HepG2 (cell line): ENCODE measurements around the gene KRT1. TPM values are rescaled to one million over a fixed set of nuclear protein-coding genes. Genes with fewer than 3 reads are reported as not detected.

Experiments used
- ATAC-seq: fragments of 200-7000 bp; cut with Tn5 transposase; 3 replicates; pipeline ENCODE4 v1.9.1; 2020; ENCODE audit warnings: mild to moderate bottlenecking, moderate library complexity
- BruUV-seq: library from RNA; stranded (reverse); fragments of 400-500 nt; replicated peaks from 2 replicates; lab custom pipeline; 2021; lab: Mats Ljungman, UMichigan
- CTCF ChIA-PET: fragments of 300-600 bp; formaldehyde crosslinking; extraction: SDS; loops from one replicate; lab custom pipeline; 2021; ENCODE audit warnings: low total read pairs, inconsistent platforms, low intra/inter-chr PET ratio; lab: Yijun Ruan, JAX
- POLR2A ChIA-PET: fragments of 350-600 bp; sonication (Branson Sonifier 250); formaldehyde crosslinking; loops from one replicate; lab custom pipeline; 2020; ENCODE audit warnings: antibody characterized with exemption, inconsistent platforms; lab: Yijun Ruan, JAX
- DNase-seq: peaks from one replicate; pipeline ENCODE4 v3.0.0-alpha.2; 2015; ENCODE audit warnings: low spot score
- FAIRE-seq: peaks from 3 replicates; lab custom pipeline; 2011; peaks lifted over from hg19 to GRCh38; lab: Jason Lieb, UNC
- H2AFZ ChIP-seq: one replicate; pipeline ENCODE4 v1.6.1; 2011; ENCODE audit warnings: low read length, inconsistent platforms
- H3K27ac ChIP-seq: fragments of 300-600 bp; 3 replicates; pipeline ENCODE4 v1.8.0; 2011; ENCODE audit warnings: mixed run types, mild to moderate bottlenecking, mixed read lengths, low read length, inconsistent platforms; ENCODE audit not compliant: insufficient read depth; ENCODE audit errors: extremely low read length
- H3K27me3 ChIP-seq, 2 experiments: fragments of 200-600 bp in 1 of 2; 2 replicates in 1 of 2; 3 replicates in 1 of 2; pipeline versions ENCODE4 v1.6.0 to v1.8.0; 2011; ENCODE audit warnings: low read length in 2 of 2, mild to moderate bottlenecking in 2 of 2, moderate library complexity in 2 of 2, inconsistent platforms in 1 of 2; ENCODE audit not compliant: insufficient read depth in 2 of 2, control insufficient read depth in 1 of 2
- H3K36me3 ChIP-seq, 2 experiments: fragments of 200-600 bp in 1 of 2; replicated peaks in 1 of 2; 2 replicates in 1 of 2; 3 replicates in 1 of 2; pipeline versions ENCODE4 v1.5.1 to v1.8.0; 2011; ENCODE audit warnings: low read length in 2 of 2, inconsistent platforms in 1 of 2; ENCODE audit not compliant: insufficient read depth in 2 of 2, control insufficient read depth in 1 of 2
- H3K4me1 ChIP-seq: 2 replicates; pipeline ENCODE4 v1.5.1; 2012; ENCODE audit warnings: low read length, inconsistent platforms; ENCODE audit not compliant: insufficient read depth
- H3K4me2 ChIP-seq: 2 replicates; pipeline ENCODE4 v1.6.0; 2011; ENCODE audit warnings: low read depth, low read length, inconsistent platforms
- H3K4me3 ChIP-seq, 3 experiments: fragments of 200-600 bp in 1 of 3; sonication (generic), shearing (Covaris generic) in 1 of 3; replicated peaks in 1 of 3; 2 replicates each; pipeline ENCODE4 v1.5.1; 2011 to 2016; ENCODE audit warnings: low read length in 3 of 3, inconsistent platforms in 2 of 3, low read depth in 2 of 3, mild to moderate bottlenecking in 2 of 3, control low read depth in 1 of 3, mixed read lengths in 1 of 3; ENCODE audit not compliant: insufficient read depth in 1 of 3
- H3K79me2 ChIP-seq: one replicate; pipeline ENCODE4 v1.6.1; 2011; ENCODE audit warnings: low read length, inconsistent platforms; ENCODE audit not compliant: insufficient read depth
- H3K9ac ChIP-seq: 2 replicates; pipeline ENCODE4 v1.6.0; 2011; ENCODE audit warnings: mild to moderate bottlenecking, low read depth, low read length, inconsistent platforms; ENCODE audit not compliant: insufficient read depth
- H3K9me3 ChIP-seq: 2 replicates; pipeline ENCODE4 v1.5.1; 2012; ENCODE audit warnings: mild to moderate bottlenecking, low read length
- H4K20me1 ChIP-seq: 2 replicates; pipeline ENCODE4 v1.6.0; 2011; ENCODE audit warnings: inconsistent platforms, mild to moderate bottlenecking, low read length, moderate library complexity; ENCODE audit not compliant: insufficient read depth
- ELF3 ChIP-seq: IDR thresholded peaks from 2 replicates; pipeline ENCODE4 v1.6.1; 2016; ENCODE audit warnings: missing genetic modification reagents, missing compliant biosample characterization
- HOXD1 ChIP-seq: sonication (generic); formaldehyde crosslinking; IDR thresholded peaks from 2 replicates; pipeline ENCODE4 v1.5.0; 2020; ENCODE audit warnings: missing genetic modification reagents
- KDM3A ChIP-seq: IDR thresholded peaks from 2 replicates; pipeline ENCODE4 v1.6.1; 2018; ENCODE audit warnings: low read depth, missing compliant biosample characterization
- NCOR1 ChIP-seq: fragments of 200-600 bp; sonication (generic); IDR thresholded peaks from 2 replicates; pipeline ENCODE4 v1.7.0; 2017; ENCODE audit warnings: antibody characterized with exemption, low read length, borderline replicate concordance
- NFYC ChIP-seq: IDR thresholded peaks from 2 replicates; pipeline ENCODE4 v1.6.1; 2016; ENCODE audit warnings: missing genetic modification reagents, missing compliant biosample characterization
- ZBTB14 ChIP-seq: sonication (generic); formaldehyde crosslinking; IDR thresholded peaks from 2 replicates; pipeline ENCODE4 v1.4.0; 2020; ENCODE audit warnings: missing genetic modification reagents
- ZNF101 ChIP-seq: sonication (generic); formaldehyde crosslinking; IDR thresholded peaks from 2 replicates; pipeline ENCODE4 v1.4.0; 2020; ENCODE audit warnings: mild to moderate bottlenecking, low read depth, missing genetic modification reagents, borderline replicate concordance
- ZNF335 ChIP-seq: sonication (generic); formaldehyde crosslinking; IDR thresholded peaks from 2 replicates; pipeline ENCODE4 v1.4.0; 2020; ENCODE audit warnings: missing genetic modification reagents
- ZSCAN20 ChIP-seq: sonication (generic); formaldehyde crosslinking; IDR thresholded peaks from 2 replicates; pipeline ENCODE4 v1.4.0; 2020; ENCODE audit warnings: missing genetic modification reagents, mild to moderate bottlenecking, borderline replicate concordance
- ZSCAN31 ChIP-seq: sonication (generic); formaldehyde crosslinking; IDR thresholded peaks from 2 replicates; pipeline ENCODE4 v1.5.0; 2020; ENCODE audit warnings: low read depth, mild to moderate bottlenecking, missing genetic modification reagents
- WGBS: methylation state at CpG from one replicate; pipeline ENCODE4 v1.1.6; 2017; ENCODE audit warnings: low lambda C conversion rate; 5-methylcytosine and 5-hydroxymethylcytosine counted together
- in situ Hi-C: cut with HindIII; loops from 2 replicates; pipeline ENCODE4 v1.10.0; 2017; ENCODE audit warnings: low pct_unique_long_range_greater_than_20kb; ENCODE audit not compliant: extremely low pct_ligation_motif_present
- intact Hi-C: fragments of 100-400 bp; cut with micrococcal nuclease; formaldehyde crosslinking; loops from one replicate; pipeline ENCODE4 v1.10.0; 2022; ENCODE audit not compliant: unreplicated experiment
- polyA plus RNA-seq, 8 experiments: library from polyadenylated mRNA; depleted of rRNA in 3 of 8; stranded (reverse) in 7 of 8; unstranded in 1 of 8; fragments of >200 nt; fragmentation: Illumina TruSeq in 4 of 8; extraction: Trizol in 4 of 8; gene quantifications; 2 replicates each; pipeline versions ENCODE4 v1.2.1 to v1.2.3, GENCODE V29; 2011 to 2016; ENCODE audit warnings: low read depth in 4 of 8, missing spikeins in 1 of 8, mixed read lengths in 1 of 8; ENCODE audit not compliant: insufficient read depth in 1 of 8
- total RNA-seq, 5 experiments: library from RNA; depleted of rRNA; stranded (reverse); fragments of >200 nt; fragmentation: Illumina TruSeq; extraction: Trizol; gene quantifications; 2 replicates each; pipeline ENCODE4 v1.2.3, GENCODE V29; 2016; ENCODE audit warnings: low read depth in 1 of 5

KRT1 gene
- total and polyA plus RNA-seq, 2 of the 13 experiments (the other 11 are each of a cell fraction or from before 2014, with no cell fraction given), result not detected

GRCh38 chr12:52636592-52637258, 43.5 kb downstream of the KRT1 start:
- in situ Hi-C loops (no loop called here), intact Hi-C loops (no loop called here)
- H3K27me3 ChIP-seq, result peaks cover 0 to 23% of the 10 kb centered on the region in 2 experiments; a peak in 2 of 5 replicates
- no peaks in the 10 kb centered on the region for H3K9me3 ChIP-seq
- H4K20me1 ChIP-seq, result no peaks in the 10 kb centered on the region
- H3K9ac ChIP-seq, result no peak overlapping the region
- ChIA-PET POLR2A (no interaction called here), CTCF (no interaction called here)
- no peak for DNase-seq
- no TSS peak for BruUV-seq
- no peaks in the 10 kb centered on the region for H3K79me2 ChIP-seq
- TF ChIP-seq ZNF335 (CRISPR knock-in tag) (no peak), HOXD1 (no peak), ZSCAN20 (CRISPR knock-in tag) (no peak), ZBTB14 (CRISPR knock-in tag) (no peak), ZSCAN31 (CRISPR knock-in tag) (no peak), KDM3A (no peak), ELF3 (CRISPR knock-in tag) (no peak), NCOR1 (no peak), NFYC (CRISPR knock-in tag) (no peak), ZNF101 (no peak)
- H3K4me2 ChIP-seq, result no peak overlapping the region
- no peak overlapping the region for H3K27ac ChIP-seq
- no peak for FAIRE-seq
- H3K4me1 ChIP-seq, result no peaks in the 10 kb centered on the region
- H2AFZ ChIP-seq, result no peak overlapping the region
- no peak for ATAC-seq
- WGBS, result 7% methylated on average over 5 of the region's 5 CpGs
- H3K4me3 ChIP-seq, result no peak overlapping the region
- no peaks in the 10 kb centered on the region for H3K36me3 ChIP-seq
